Glutamatergic neuron (in vitro differentiated cells): ENCODE results near the gene SPATA31C2. TPM values are rescaled to one million over a fixed set of nuclear protein-coding genes. Genes with fewer than 3 reads are reported as not detected.

Experiments
- DNase-seq: peaks from one replicate; pipeline ENCODE4 v3.0.0; 2022
- H3K27ac Mint-ChIP-seq: one replicate; pipeline ENCODE4 v1.8.0; 2020; ENCODE audit warnings: mild to moderate bottlenecking, mixed read lengths, inconsistent platforms; ENCODE audit not compliant: unreplicated experiment
- H3K27me3 Mint-ChIP-seq: one replicate; pipeline ENCODE4 v1.8.0; 2020; ENCODE audit warnings: mild to moderate bottlenecking, moderate library complexity, mixed read lengths, inconsistent platforms; ENCODE audit not compliant: unreplicated experiment
- H3K36me3 Mint-ChIP-seq: one replicate; pipeline ENCODE4 v1.8.0; 2020; ENCODE audit warnings: mild to moderate bottlenecking, mixed read lengths, inconsistent platforms; ENCODE audit not compliant: unreplicated experiment
- H3K4me1 Mint-ChIP-seq: one replicate; pipeline ENCODE4 v1.8.0; 2020; ENCODE audit warnings: mild to moderate bottlenecking, low read depth, mixed read lengths, inconsistent platforms; ENCODE audit not compliant: unreplicated experiment
- H3K4me3 Mint-ChIP-seq: one replicate; pipeline ENCODE4 v1.8.0; 2020; ENCODE audit warnings: mild to moderate bottlenecking, mixed read lengths, inconsistent platforms; ENCODE audit not compliant: unreplicated experiment
- H3K9me3 Mint-ChIP-seq: one replicate; pipeline ENCODE4 v1.8.0; 2020; ENCODE audit warnings: mild to moderate bottlenecking, moderate library complexity, mixed read lengths, inconsistent platforms; ENCODE audit not compliant: unreplicated experiment
- CTCF ChIP-seq: fragments of 200-600 bp; sonication (generic); IDR thresholded peaks from one replicate; pipeline ENCODE4 v1.5.0; 2021; ENCODE audit not compliant: partially characterized antibody, unreplicated experiment
- total RNA-seq: library from RNA; stranded (reverse); fragmentation: NEBNext Ultra II Directional; extraction: Animal tissue kit (Norgen Biotek cat#: 25700); gene quantifications from one replicate; pipeline ENCODE4 v1.2.1, GENCODE V29; 2021; ENCODE audit not compliant: unreplicated experiment

SPATA31C2 gene
- total RNA-seq, 1 donor from 2014 or later = not detected

GRCh38 chr9:88108779-88109178, 29.5 kb downstream of the SPATA31C2 start:
- no peak overlapping the region for H3K4me3 Mint-ChIP-seq
- no peaks in the 10 kb centered on the region for H3K4me1 Mint-ChIP-seq
- TF ChIP-seq CTCF = no peak
- no peak overlapping the region for H3K27ac Mint-ChIP-seq
- peaks cover 2% of the 10 kb centered on the region for H3K27me3 Mint-ChIP-seq
- H3K9me3 Mint-ChIP-seq = peaks cover 5% of the 10 kb centered on the region
- H3K36me3 Mint-ChIP-seq = no peaks in the 10 kb centered on the region
- no peak for DNase-seq

- peaks cover 2% of the 10 kb centered on the region for H3K27me3 Mint-ChIP-seq
- no peak for DNase-seq
- H3K4me1 Mint-ChIP-seq = no peaks in the 10 kb centered on the region
These were observed 31.8 kb downstream of the SPATA31C2 start for GRCh38 chr9:88106492-88106891.

GRCh38 chr9:88092797-88093331, 45.4 kb downstream of the SPATA31C2 start:
- Mint-ChIP-seq H3K4me1 (peaks cover 11% of the 10 kb centered on the region), H3K36me3 (no peaks in the 10 kb centered on the region), H3K9me3 (peaks cover 2% of the 10 kb centered on the region), H3K27me3 (peaks cover 2% of the 10 kb centered on the region), H3K4me3 (peak overlapping the region; percentile 3), H3K27ac (peak overlapping the region; percentile 77)
- TF ChIP-seq CTCF = no peak
- DNase-seq = peak; percentile 36

More at GRCh38 chr9:88106492-88106891, 31.8 kb downstream of the SPATA31C2 start:
- peaks cover 3% of the 10 kb centered on the region for H3K9me3 Mint-ChIP-seq
- no peak overlapping the region for H3K4me3 Mint-ChIP-seq
- TF ChIP-seq CTCF = peak; percentile 26
- no peaks in the 10 kb centered on the region for H3K36me3 Mint-ChIP-seq
- no peak overlapping the region for H3K27ac Mint-ChIP-seq

- no peaks in the 10 kb centered on the region for H3K36me3 Mint-ChIP-seq
- H3K4me1 Mint-ChIP-seq = peaks cover 11% of the 10 kb centered on the region
- no peak overlapping the region for H3K4me3 Mint-ChIP-seq
- H3K27ac Mint-ChIP-seq = no peak overlapping the region
- no peak for TF ChIP-seq CTCF
- peaks cover 2% of the 10 kb centered on the region for H3K27me3 Mint-ChIP-seq
- no peak for DNase-seq
- H3K9me3 Mint-ChIP-seq = no peaks in the 10 kb centered on the region
These were observed 48.1 kb downstream of the SPATA31C2 start for GRCh38 chr9:88090151-88090581.

GRCh38 chr9:88087906-88088305, 50.4 kb downstream of the SPATA31C2 start:
- no peaks in the 10 kb centered on the region for H3K36me3 Mint-ChIP-seq
- peaks cover 2% of the 10 kb centered on the region for H3K27me3 Mint-ChIP-seq
- no peak for TF ChIP-seq CTCF
- H3K9me3 Mint-ChIP-seq = no peaks in the 10 kb centered on the region
- H3K4me3 Mint-ChIP-seq = no peak overlapping the region
- H3K27ac Mint-ChIP-seq = no peak overlapping the region
- no peak for DNase-seq
- H3K4me1 Mint-ChIP-seq = peaks cover 6% of the 10 kb centered on the region
